K562 (cell line): ENCODE measurements around the gene LACC1. TPM values are rescaled to one million over a fixed set of nuclear protein-coding genes. Genes with fewer than 3 reads are reported as not detected.

Experiments
- ATAC-seq: fragments of 200-7000 bp; cut with Tn5 transposase; 3 replicates; pipeline ENCODE4 v1.9.1; 2020; ENCODE audit warnings: moderate library complexity
- BruUV-seq: library from RNA; stranded (reverse); fragments of 400-500 nt; replicated peaks from 2 replicates; lab custom pipeline; 2021; lab: Mats Ljungman, UMichigan
- CTCF ChIA-PET: fragments of 300-600 bp; formaldehyde crosslinking; extraction: SDS; loops from one replicate; lab custom pipeline; 2021; ENCODE audit warnings: low intra/inter-chr PET ratio; lab: Yijun Ruan, JAX
- POLR2A ChIA-PET: fragments of 300-600, 350-650 bp; sonication (Branson Sonifier 250); formaldehyde crosslinking; extraction: SDS; loops from one replicate; lab custom pipeline; 2021; ENCODE audit warnings: antibody characterized with exemption, inconsistent platforms; lab: Yijun Ruan, JAX
- DNase-seq, 4 experiments: peaks; one replicate each; pipeline versions ENCODE4 v3.0.0 to v3.0.0-alpha.2; 2011 to 2018; ENCODE audit warnings: low spot score in 3 of 4, mixed read lengths in 3 of 4; ENCODE audit errors: extremely low read depth in 1 of 4
- FAIRE-seq: peaks from 2 replicates; lab custom pipeline; 2011; peaks lifted over from hg19 to GRCh38; lab: Jason Lieb, UNC
- H2AFZ ChIP-seq: 2 replicates; pipeline ENCODE4 v1.6.0; 2011; ENCODE audit warnings: low read depth, low read length, control low read depth, inconsistent platforms
- H3K27ac ChIP-seq: fragments of 200-600 bp; 3 replicates; pipeline ENCODE4 v1.8.0; 2011; ENCODE audit warnings: low read depth, mild to moderate bottlenecking, control low read depth, inconsistent platforms, low read length, moderate library complexity, mixed read lengths; ENCODE audit errors: extremely low read depth
- H3K27me3 ChIP-seq, 2 experiments: fragments of 300-600 bp in 1 of 2; 2 replicates in 1 of 2; 3 replicates in 1 of 2; pipeline versions ENCODE4 v1.6.0 to v1.8.0; 2011; ENCODE audit warnings: inconsistent platforms in 2 of 2, low read length in 2 of 2, mild to moderate bottlenecking in 1 of 2, mixed read lengths in 1 of 2, moderate library complexity in 1 of 2; ENCODE audit not compliant: control insufficient read depth in 2 of 2, insufficient read depth in 2 of 2
- H3K36me3 ChIP-seq: fragments of 300-600 bp; 3 replicates; pipeline ENCODE4 v1.8.0; 2011; ENCODE audit warnings: mild to moderate bottlenecking, low read length, inconsistent platforms; ENCODE audit not compliant: control insufficient read depth, insufficient read depth
- H3K4me1 ChIP-seq, 2 experiments: fragments of 200-600 bp in 1 of 2; replicated peaks in 1 of 2; 2 replicates in 1 of 2; 3 replicates in 1 of 2; pipeline versions ENCODE4 v1.5.1 to v1.8.0; 2011; ENCODE audit warnings: inconsistent platforms in 2 of 2, low read length in 2 of 2, mild to moderate bottlenecking in 1 of 2, mixed read lengths in 1 of 2, moderate library complexity in 1 of 2; ENCODE audit not compliant: control insufficient read depth in 2 of 2, insufficient read depth in 2 of 2
- H3K4me2 ChIP-seq: 2 replicates; pipeline ENCODE4 v1.6.1; 2011; ENCODE audit warnings: low read length, control low read depth, inconsistent platforms, mixed read lengths; ENCODE audit not compliant: insufficient read depth
- H3K4me3 ChIP-seq: fragments of 200-600 bp; sonication (generic), shearing (Covaris generic); 2 replicates; pipeline ENCODE4 v1.5.1; 2016; ENCODE audit warnings: control low read depth, inconsistent platforms
- H3K79me2 ChIP-seq: fragments of 200-600 bp; 3 replicates; pipeline ENCODE4 v1.8.0; 2011; ENCODE audit warnings: low read length, inconsistent platforms; ENCODE audit not compliant: control insufficient read depth, insufficient read depth
- H3K9ac ChIP-seq, 2 experiments: 2 replicates each; pipeline versions ENCODE4 v1.6.0 to v1.6.1; 2011; ENCODE audit warnings: low read depth in 2 of 2, low read length in 2 of 2, control low read depth in 1 of 2, inconsistent platforms in 1 of 2, mild to moderate bottlenecking in 1 of 2, mixed read lengths in 1 of 2; ENCODE audit not compliant: insufficient read depth in 1 of 2
- H3K9me1 ChIP-seq: one replicate; pipeline ENCODE4 v1.6.0; 2011; ENCODE audit warnings: inconsistent platforms, mild to moderate bottlenecking, low read length, moderate library complexity; ENCODE audit not compliant: control insufficient read depth, insufficient read depth
- H3K9me3 ChIP-seq: replicated peaks from 2 replicates; pipeline ENCODE4 v1.5.1; 2011; ENCODE audit warnings: low read depth, low read length, inconsistent platforms; ENCODE audit not compliant: control insufficient read depth, insufficient read depth
- H4K20me1 ChIP-seq: replicated peaks from 2 replicates; pipeline ENCODE4 v1.6.1; 2011; ENCODE audit warnings: low read length, inconsistent platforms, mixed read lengths; ENCODE audit not compliant: control insufficient read depth, insufficient read depth
- CAMTA2 ChIP-seq: fragments of 250-450 bp; sonication (Bioruptor Pico); conservative IDR thresholded peaks from 2 replicates; pipeline ENCODE4 v1.5.1; 2022
- IFI16 ChIP-seq: fragments of 250-450 bp; sonication (Bioruptor Pico); IDR thresholded peaks from 2 replicates; pipeline ENCODE4 v2.1.2; 2022; ENCODE audit warnings: mild to moderate bottlenecking, inconsistent platforms
- ILF3 ChIP-seq: fragments of 450-650 bp; IDR thresholded peaks from 2 replicates; pipeline ENCODE4 v1.6.1; 2018; ENCODE audit warnings: antibody characterized with exemption, mild to moderate bottlenecking, moderate library complexity, borderline replicate concordance
- JUNB ChIP-seq: fragments of 450-650 bp; formaldehyde crosslinking; conservative IDR thresholded peaks from 2 replicates; pipeline ENCODE4 v1.4.0; 2020; ENCODE audit warnings: mild to moderate bottlenecking
- KHSRP ChIP-seq: fragments of 450-650 bp; IDR thresholded peaks from 2 replicates; pipeline ENCODE4 v1.6.1; 2017
- MEF2A ChIP-seq: IDR thresholded peaks from 2 replicates; pipeline ENCODE4 v1.6.1; 2011; ENCODE audit warnings: low read depth, mild to moderate bottlenecking, low read length, moderate library complexity; ENCODE audit not compliant: control insufficient read depth
- PHB ChIP-seq: fragments of 250-450 bp; sonication (Bioruptor Pico); IDR thresholded peaks from 2 replicates; pipeline ENCODE4 v1.5.0; 2021
- RBM15 ChIP-seq: fragments of 200-400 bp; formaldehyde crosslinking; IDR thresholded peaks from 2 replicates; pipeline ENCODE4 v1.6.1; 2018; ENCODE audit warnings: mild to moderate bottlenecking, low read length, moderate library complexity; ENCODE audit not compliant: insufficient read depth
- RBM17 ChIP-seq: fragments of 200-400 bp; formaldehyde crosslinking; IDR thresholded peaks from 2 replicates; pipeline ENCODE4 v1.6.1; 2017; ENCODE audit warnings: low read depth, mild to moderate bottlenecking, low read length, borderline replicate concordance
- THRAP3 ChIP-seq: fragments of 450-650 bp; IDR thresholded peaks from 2 replicates; pipeline ENCODE4 v1.6.1; 2016; ENCODE audit warnings: mild to moderate bottlenecking, inconsistent platforms, borderline replicate concordance
- ZNF12 ChIP-seq: sonication (generic); formaldehyde crosslinking; IDR thresholded peaks from 2 replicates; pipeline ENCODE4 v1.4.0; 2020; ENCODE audit warnings: mild to moderate bottlenecking, missing genetic modification reagents
- ZNF175 ChIP-seq: fragments of 200-800 bp; sonication (Bioruptor generic); IDR thresholded peaks from 2 replicates; pipeline ENCODE4 v1.6.1; 2016; ENCODE audit warnings: low read depth, mild to moderate bottlenecking, missing genetic modification characterization, missing compliant biosample characterization
- WGBS: fragments of 100-300 bp; shearing (Covaris generic); methylation state at CpG from one replicate; pipeline ENCODE4 v1.1.6; 2016; ENCODE audit warnings: low coverage, mixed read lengths; ENCODE audit not compliant: insufficient coverage; ENCODE audit errors: missing lambda C conversion rate; 5-methylcytosine and 5-hydroxymethylcytosine counted together
- in situ Hi-C: fragments of 300-500 bp; cut with MboI; formaldehyde crosslinking; loops from 4 replicates; pipeline ENCODE4 v1.15.0; 2018; ENCODE audit warnings: inconsistent platforms, mixed read lengths
- intact Hi-C: fragments of 100-400 bp; cut with micrococcal nuclease; formaldehyde crosslinking; loops from 2 replicates; pipeline ENCODE4 v1.14.2; 2022
- polyA plus RNA-seq, 8 experiments: library from polyadenylated mRNA; depleted of rRNA in 4 of 8; stranded (reverse) in 5 of 8; unstranded in 3 of 8; fragments of >200 nt; fragmentation: Nextera tagmentation in 2 of 8; fragmentation: Illumina TruSeq in 1 of 8; extraction: Ambion mirVana in 2 of 8; extraction: Trizol in 1 of 8; gene quantifications; 2 replicates each; pipeline versions ENCODE4 v1.2.1 to v1.2.3, GENCODE V29; 2011 to 2014; ENCODE audit warnings: inconsistent platforms in 1 of 8, missing spikeins in 1 of 8
- total RNA-seq, 7 experiments: library from RNA; depleted of rRNA in 6 of 7; stranded (reverse); fragments of >200 nt in 6 of 7; fragmentation: Illumina TruSeq in 2 of 7; extraction: Trizol in 2 of 7; gene quantifications; 2 replicates each; pipeline versions ENCODE4 v1.2.1 to v1.2.3, GENCODE V29; 2011 to 2021; ENCODE audit warnings: low replicate concordance in 1 of 7
- TF ChIP-seq, protein P1 (sequence below): fragments of 250-450 bp; sonication (Bioruptor Pico); IDR thresholded peaks from 2 replicates; pipeline ENCODE4 v1.5.0; 2021
- TF ChIP-seq, protein P2 (sequence below): fragments of 450-650 bp; IDR thresholded peaks from 2 replicates; pipeline ENCODE4 v1.6.1; 2014; ENCODE audit warnings: low read depth, mild to moderate bottlenecking, moderate library complexity, borderline replicate concordance

LACC1 gene
- total and polyA plus RNA-seq, 9 of the 15 experiments (the other 6 are each of a cell fraction or from before 2014, with no cell fraction given): 0.24 TPM; not detected in 8

GRCh38 chr13:43872181-43872580, 7.5 kb upstream of the LACC1 start:
- no peak overlapping the region for H3K4me3 ChIP-seq
- no peaks in the 10 kb centered on the region for H3K27me3 ChIP-seq
- ATAC-seq (no peak), DNase-seq (no peak), FAIRE-seq (no peak)
- no peak overlapping the region for H3K4me2 ChIP-seq
- intact Hi-C loops (no loop called here), in situ Hi-C loops (no loop called here)
- ChIA-PET CTCF (no interaction called here), POLR2A (no interaction called here)
- BruUV-seq: no TSS peak
- H3K36me3 ChIP-seq: no peaks in the 10 kb centered on the region
- H3K9me3 ChIP-seq: no peaks in the 10 kb centered on the region
- no peaks in the 10 kb centered on the region for H3K4me1 ChIP-seq
- no peak overlapping the region for H2AFZ ChIP-seq
- no peak overlapping the region for H3K9ac ChIP-seq
- no peaks in the 10 kb centered on the region for H3K9me1 ChIP-seq
- H3K79me2 ChIP-seq: no peaks in the 10 kb centered on the region
- no peaks in the 10 kb centered on the region for H4K20me1 ChIP-seq
- H3K27ac ChIP-seq: no peak overlapping the region
- 0% methylated on average over 1 of the region's 1 CpG for WGBS
- no peak for TF ChIP-seq ZNF175 (CRISPR knock-in tag)
- TF ChIP-seq RBM17: no peak
- no peak for TF ChIP-seq THRAP3
- no peak for TF ChIP-seq PHB (CRISPR knock-in tag)
- TF ChIP-seq ILF3: no peak
- TF ChIP-seq JUNB (CRISPR knock-in tag): no peak
- TF ChIP-seq ZNF12 (CRISPR knock-in tag): no peak
- TF ChIP-seq KHSRP: no peak
- TF ChIP-seq CAMTA2: no peak
- no peak for TF ChIP-seq IFI16 (CRISPR knock-in tag)
- TF ChIP-seq, protein P1, sequence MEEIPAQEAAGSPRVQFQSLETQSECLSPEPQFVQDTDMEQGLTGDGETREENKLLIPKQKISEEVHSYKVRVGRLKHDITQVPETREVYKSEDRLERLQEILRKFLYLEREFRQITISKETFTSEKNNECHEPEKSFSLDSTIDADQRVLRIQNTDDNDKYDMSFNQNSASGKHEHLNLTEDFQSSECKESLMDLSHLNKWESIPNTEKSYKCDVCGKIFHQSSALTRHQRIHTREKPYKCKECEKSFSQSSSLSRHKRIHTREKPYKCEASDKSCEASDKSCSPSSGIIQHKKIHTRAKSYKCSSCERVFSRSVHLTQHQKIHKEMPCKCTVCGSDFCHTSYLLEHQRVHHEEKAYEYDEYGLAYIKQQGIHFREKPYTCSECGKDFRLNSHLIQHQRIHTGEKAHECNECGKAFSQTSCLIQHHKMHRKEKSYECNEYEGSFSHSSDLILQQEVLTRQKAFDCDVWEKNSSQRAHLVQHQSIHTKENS (CRISPR knock-in tag): no peak
- TF ChIP-seq MEF2A: no peak
- TF ChIP-seq, protein P2, sequence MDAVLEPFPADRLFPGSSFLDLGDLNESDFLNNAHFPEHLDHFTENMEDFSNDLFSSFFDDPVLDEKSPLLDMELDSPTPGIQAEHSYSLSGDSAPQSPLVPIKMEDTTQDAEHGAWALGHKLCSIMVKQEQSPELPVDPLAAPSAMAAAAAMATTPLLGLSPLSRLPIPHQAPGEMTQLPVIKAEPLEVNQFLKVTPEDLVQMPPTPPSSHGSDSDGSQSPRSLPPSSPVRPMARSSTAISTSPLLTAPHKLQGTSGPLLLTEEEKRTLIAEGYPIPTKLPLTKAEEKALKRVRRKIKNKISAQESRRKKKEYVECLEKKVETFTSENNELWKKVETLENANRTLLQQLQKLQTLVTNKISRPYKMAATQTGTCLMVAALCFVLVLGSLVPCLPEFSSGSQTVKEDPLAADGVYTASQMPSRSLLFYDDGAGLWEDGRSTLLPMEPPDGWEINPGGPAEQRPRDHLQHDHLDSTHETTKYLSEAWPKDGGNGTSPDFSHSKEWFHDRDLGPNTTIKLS: no peak
- TF ChIP-seq RBM15: no peak
